GM19099 (cell line): ENCODE data around the gene NRK.

Experiments
- POLR2A ChIP-seq: IDR thresholded peaks from 3 replicates; pipeline ENCODE4 v1.6.1; 2011; ENCODE audit warnings: low read depth; ENCODE audit not compliant: insufficient read length; ENCODE audit errors: extremely low read depth

NRK gene

DNA sequence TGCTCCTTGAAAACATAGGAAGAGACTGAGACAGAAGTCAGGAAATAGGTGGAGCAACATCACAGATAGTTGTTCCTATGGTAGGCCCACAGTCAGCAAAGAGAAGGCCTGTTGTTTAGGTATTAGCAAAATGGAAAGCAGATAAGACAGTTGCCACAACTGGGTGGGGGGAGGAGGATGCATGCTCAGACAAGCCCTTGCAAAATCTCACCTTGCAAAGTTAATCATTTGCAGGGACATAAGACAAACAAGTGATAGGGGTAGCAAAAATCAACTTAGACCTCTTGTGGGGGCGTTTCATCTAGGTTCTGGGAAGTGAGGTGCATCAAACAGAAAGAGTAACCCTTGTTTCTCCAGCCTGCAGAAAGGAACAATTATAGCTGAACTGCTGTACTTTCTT lies 185.5 kb downstream of the NRK start:
- TF ChIP-seq POLR2A = no peak
